Measurements from ENCODE around the gene MINAR1. TPM values are rescaled to one million over a fixed set of nuclear protein-coding genes. Genes with fewer than 3 reads are reported as not detected.

Gene MINAR1
- total and polyA plus RNA-seq, 7 donors: 0.03 to 0.23 (median 0.10) TPM; not detected in 1

GRCh38 chr15:79452244-79453051 is 20.3 kb downstream of the MINAR1 start:
- WGBS, 3 donors: 81 to 88% (median 86%) methylated on average over 4 of the region's 4 CpGs
- ATAC-seq (no peak), DNase-seq (no peak)
- no peaks in the 10 kb centered on the region for H3K9me3 ChIP-seq
- no peaks in the 10 kb centered on the region for H3K4me1 ChIP-seq
- peaks cover 0 to 5% (median 0%) of the 10 kb centered on the region in 3 donors for H3K27me3 ChIP-seq (ENCODE audit: insufficient read depth in 3 of 3, low read length in 2 of 3)
- no peak for TF ChIP-seq CTCF (IDR thresholded peaks at IDR 0.05)
- intact Hi-C loops (cut with DNase I): no loop called here
- no peak overlapping the region for H3K4me3 ChIP-seq
- H3K36me3 ChIP-seq (ENCODE audit: insufficient read depth in 1 of 2, low read depth in 1 of 2): no peaks in the 10 kb centered on the region
- H3K27ac ChIP-seq: no peak overlapping the region

GRCh38 chr15:79453446-79453845 is 21.3 kb downstream of the MINAR1 start:
- Histone ChIP-seq H3K27ac (no peak overlapping the region), H3K27me3 (ENCODE audit: insufficient read depth in 3 of 3, low read length in 2 of 3) (peaks cover 0 to 5% (median 0%) of the 10 kb centered on the region in 3 donors), H3K9me3 (no peaks in the 10 kb centered on the region), H3K4me3 (no peak overlapping the region), H3K4me1 (no peaks in the 10 kb centered on the region), H3K36me3 (ENCODE audit: insufficient read depth in 1 of 2, low read depth in 1 of 2) (no peaks in the 10 kb centered on the region)
- intact Hi-C loops (cut with DNase I): no loop called here
- ATAC-seq (no peak), DNase-seq (no peak)
- no peak for TF ChIP-seq CTCF (IDR thresholded peaks at IDR 0.05)
- 70 to 82% (median 75%) methylated on average over 3 of the region's 3 CpGs for WGBS, 3 donors

- no peak for DNase-seq
- Histone ChIP-seq H3K9me3 (no peaks in the 10 kb centered on the region), H3K27ac (no peak overlapping the region), H3K27me3 (ENCODE audit: insufficient read depth in 3 of 3, low read length in 2 of 3) (peaks cover 0 to 5% (median 0%) of the 10 kb centered on the region in 3 donors), H3K4me1 (no peaks in the 10 kb centered on the region), H3K4me3 (no peak overlapping the region), H3K36me3 (ENCODE audit: insufficient read depth in 1 of 2, low read depth in 1 of 2) (no peaks in the 10 kb centered on the region)
- intact Hi-C loops (cut with DNase I): no loop called here
- WGBS, 3 donors: 68 to 71% (median 69%) methylated on average over 3 of the region's 3 CpGs
- ATAC-seq: no peak
- no peak for TF ChIP-seq CTCF (IDR thresholded peaks at IDR 0.05)
These were observed 21.9 kb downstream of the MINAR1 start for GRCh38 chr15:79454063-79454462.

- Histone ChIP-seq H3K9me3 (no peaks in the 10 kb centered on the region), H3K27ac (no peak overlapping the region), H3K36me3 (ENCODE audit: insufficient read depth in 1 of 2, low read depth in 1 of 2) (no peaks in the 10 kb centered on the region), H3K4me3 (no peak overlapping the region), H3K4me1 (no peaks in the 10 kb centered on the region), H3K27me3 (ENCODE audit: insufficient read depth in 3 of 3, low read length in 2 of 3) (peaks cover 0 to 2% (median 0%) of the 10 kb centered on the region in 3 donors)
- TF ChIP-seq CTCF (IDR thresholded peaks at IDR 0.05): no peak
- intact Hi-C loops (cut with DNase I): no loop called here
- ATAC-seq: no peak
- 91 to 96% (median 91%) methylated on average over 4 of the region's 4 CpGs for WGBS, 3 donors
- DNase-seq: no peak
These were observed 23.2 kb downstream of the MINAR1 start for GRCh38 chr15:79455361-79455760.

Measured in psoas muscle (tissue), 8 donors.